GM23338 (cell line): ENCODE results near the gene GCM1. TPM values are rescaled to one million over a fixed set of nuclear protein-coding genes. Genes with fewer than 3 reads are reported as not detected.

Experiments used
- ATAC-seq: fragments of 200-7000 bp; cut with Tn5 transposase; 3 replicates; pipeline ENCODE4 v1.9.1; 2020
- DNase-seq: peaks from one replicate; pipeline ENCODE4 v3.0.0-alpha.2; 2015; ENCODE audit warnings: low spot score
- H2AFZ ChIP-seq: fragments of 200-600 bp; sonication (generic); 2 replicates; pipeline ENCODE4 v1.8.0; 2016; ENCODE audit warnings: antibody characterized with exemption, mild to moderate bottlenecking, moderate library complexity
- H3F3A ChIP-seq: fragments of 200-600 bp; sonication (generic); replicated peaks from 2 replicates; pipeline ENCODE4 v1.8.0; 2017; ENCODE audit warnings: antibody characterized with exemption, mixed run types, low read depth
- H3K27ac ChIP-seq: fragments of 200-600 bp; sonication (generic); 2 replicates; pipeline ENCODE4 v1.6.1; 2016; ENCODE audit warnings: low read depth
- H3K27me3 ChIP-seq: fragments of 200-600 bp; sonication (generic); 2 replicates; pipeline ENCODE4 v1.8.0; 2016; ENCODE audit warnings: mild to moderate bottlenecking, mixed run types, moderate library complexity; ENCODE audit not compliant: insufficient read depth
- H3K36me3 ChIP-seq: fragments of 200-600 bp; sonication (generic); 2 replicates; pipeline ENCODE4 v1.8.0; 2016; ENCODE audit warnings: mild to moderate bottlenecking; ENCODE audit not compliant: insufficient read depth
- H3K4me1 ChIP-seq: fragments of 200-600 bp; sonication (generic); 2 replicates; pipeline ENCODE4 v1.8.0; 2016; ENCODE audit warnings: mild to moderate bottlenecking, moderate library complexity; ENCODE audit not compliant: insufficient read depth
- H3K4me2 ChIP-seq: fragments of 200-600 bp; sonication (generic); 2 replicates; pipeline ENCODE4 v1.7.1; 2017; ENCODE audit warnings: mixed run types
- H3K4me3 ChIP-seq: fragments of 200-600 bp; sonication (generic); 2 replicates; pipeline ENCODE4 v1.6.1; 2016; ENCODE audit warnings: mixed run types
- H3K79me2 ChIP-seq: fragments of 200-600 bp; sonication (generic); replicated peaks from 2 replicates; pipeline ENCODE4 v1.8.0; 2017; ENCODE audit warnings: mild to moderate bottlenecking; ENCODE audit not compliant: insufficient read depth
- H3K9me2 ChIP-seq: fragments of 200-600 bp; sonication (generic); 2 replicates; pipeline ENCODE4 v1.8.0; 2017; ENCODE audit not compliant: insufficient read depth
- H4K20me1 ChIP-seq: fragments of 200-600 bp; sonication (generic); replicated peaks from 2 replicates; pipeline ENCODE4 v1.8.0; 2017; ENCODE audit warnings: mild to moderate bottlenecking; ENCODE audit not compliant: insufficient read depth
- H3K27ac Mint-ChIP-seq: 2 replicates; pipeline ENCODE4 v1.8.0; 2020; ENCODE audit warnings: inconsistent platforms, mild to moderate bottlenecking, moderate library complexity, mixed read lengths
- H3K27me3 Mint-ChIP-seq: 3 replicates; pipeline ENCODE4 v1.8.0; 2022; ENCODE audit warnings: low read depth, mild to moderate bottlenecking, moderate library complexity, mixed read lengths, inconsistent platforms; ENCODE audit not compliant: insufficient read depth, poor library complexity
- H3K36me3 Mint-ChIP-seq: 3 replicates; pipeline ENCODE4 v1.8.0; 2021; ENCODE audit warnings: low read depth, mild to moderate bottlenecking, inconsistent platforms, moderate library complexity, mixed read lengths
- H3K4me1 Mint-ChIP-seq: 3 replicates; pipeline ENCODE4 v1.8.0; 2020; ENCODE audit warnings: mild to moderate bottlenecking, inconsistent platforms, mixed read lengths
- H3K4me3 Mint-ChIP-seq: 3 replicates; pipeline ENCODE4 v1.8.0; 2021; ENCODE audit warnings: moderate library complexity, mild to moderate bottlenecking, inconsistent platforms, mixed read lengths
- H3K9me3 Mint-ChIP-seq: 3 replicates; pipeline ENCODE4 v1.8.0; 2020; ENCODE audit warnings: moderate library complexity, mild to moderate bottlenecking, inconsistent platforms, mixed read lengths
- CREB1 ChIP-seq: fragments of 250-450 bp; sonication (Bioruptor Pico); IDR thresholded peaks from 2 replicates; pipeline ENCODE4 v1.5.0; 2020; ENCODE audit warnings: low read depth, mild to moderate bottlenecking, moderate library complexity
- CTCF ChIP-seq, 2 experiments: fragments of 200-600 bp in 1 of 2; sonication (generic) in 1 of 2; conservative IDR thresholded peaks; 2 replicates each; pipeline versions ENCODE4 v1.5.1 to v1.6.1; 2016 to 2017; ENCODE audit warnings: antibody characterized with exemption in 2 of 2, low read depth in 2 of 2, mild to moderate bottlenecking in 2 of 2, moderate library complexity in 1 of 2
- ETS1 ChIP-seq: IDR thresholded peaks from 2 replicates; pipeline ENCODE4 v1.6.1; 2016; ENCODE audit warnings: antibody characterized with exemption
- EZH2 ChIP-seq: fragments of 200-600 bp; sonication (generic); IDR thresholded peaks from one replicate; pipeline ENCODE4 v1.8.0; 2017; ENCODE audit warnings: antibody characterized with exemption, mild to moderate bottlenecking, low read depth; ENCODE audit not compliant: unreplicated experiment
- EZH2phosphoT487 ChIP-seq: fragments of 200-600 bp; sonication (generic); IDR thresholded peaks from one replicate; pipeline ENCODE4 v1.8.1; 2018; ENCODE audit warnings: antibody characterized with exemption; ENCODE audit not compliant: unreplicated experiment
- JUNB ChIP-seq: IDR thresholded peaks from one replicate; pipeline ENCODE4 v1.6.1; 2016; ENCODE audit warnings: antibody characterized with exemption; ENCODE audit not compliant: unreplicated experiment
- NANOG ChIP-seq: IDR thresholded peaks from 2 replicates; pipeline ENCODE4 v1.6.1; 2016; ENCODE audit warnings: antibody characterized with exemption, borderline replicate concordance
- POLR2AphosphoS5 ChIP-seq: IDR thresholded peaks from 2 replicates; pipeline ENCODE4 v1.6.1; 2016; ENCODE audit warnings: antibody characterized with exemption, low read depth
- REST ChIP-seq: IDR thresholded peaks from one replicate; pipeline ENCODE4 v1.6.1; 2018; ENCODE audit warnings: antibody characterized with exemption; ENCODE audit not compliant: unreplicated experiment
- STAT1 ChIP-seq: IDR thresholded peaks from one replicate; pipeline ENCODE4 v1.6.1; 2016; ENCODE audit warnings: antibody characterized with exemption; ENCODE audit not compliant: unreplicated experiment
- ZNF114 ChIP-seq: fragments of 250-450 bp; sonication (Bioruptor Pico); IDR thresholded peaks from 2 replicates; pipeline ENCODE4 v1.5.0; 2020; ENCODE audit warnings: mild to moderate bottlenecking, moderate library complexity
- ZNF331 ChIP-seq: fragments of 250-450 bp; sonication (Bioruptor Pico); IDR thresholded peaks from 2 replicates; pipeline ENCODE4 v1.5.0; 2020; ENCODE audit warnings: low read depth, mild to moderate bottlenecking, moderate library complexity
- ZNF462 ChIP-seq: fragments of 250-450 bp; sonication (Bioruptor Pico); IDR thresholded peaks from 2 replicates; pipeline ENCODE4 v1.5.0; 2020; ENCODE audit warnings: mild to moderate bottlenecking, moderate library complexity
- polyA plus RNA-seq: library from polyadenylated mRNA; unstranded; fragments of >200 nt; fragmentation: Nextera tagmentation; extraction: Ambion mirVana; gene quantifications from 2 replicates; pipeline ENCODE4 v1.2.1, GENCODE V29; 2016
- total RNA-seq: library from RNA; depleted of rRNA; stranded (reverse); fragments of >200 nt; shearing (Covaris generic); gene quantifications from 2 replicates; pipeline ENCODE4 v1.2.3, GENCODE V29; 2014

GCM1 gene
- total and polyA plus RNA-seq, 2 experiments from 2014 or later = not detected

GRCh38 chr6:53136000-53136609 lies 12.5 kb downstream of the GCM1 start:
- H3K9me3 Mint-ChIP-seq = no peaks in the 10 kb centered on the region
- peaks cover 4% of the 10 kb centered on the region for H3K27me3 Mint-ChIP-seq
- H3K36me3 Mint-ChIP-seq = no peaks in the 10 kb centered on the region
- no peak overlapping the region for H2AFZ ChIP-seq
- no peaks in the 10 kb centered on the region for H3K79me2 ChIP-seq
- no peaks in the 10 kb centered on the region for H3K27me3 ChIP-seq
- no peak overlapping the region for H3K27ac ChIP-seq
- H4K20me1 ChIP-seq = no peaks in the 10 kb centered on the region
- H3K27ac Mint-ChIP-seq = no peak overlapping the region
- H3K36me3 ChIP-seq = no peaks in the 10 kb centered on the region
- no peaks in the 10 kb centered on the region for H3K9me2 ChIP-seq
- H3K4me3 ChIP-seq = no peak overlapping the region
- DNase-seq (no peak), ATAC-seq (no peak)
- H3F3A ChIP-seq = no peaks in the 10 kb centered on the region
- no peak for TF ChIP-seq REST
- no peak for TF ChIP-seq ZNF114 (CRISPR knock-in tag)
- TF ChIP-seq NANOG = no peak
- TF ChIP-seq EZH2phosphoT487 = no peak
- no peak for TF ChIP-seq STAT1
- no peak for TF ChIP-seq ETS1
- TF ChIP-seq ZNF462 (CRISPR knock-in tag) = no peak
- TF ChIP-seq CTCF (conservative IDR thresholded peaks at IDR 0.05; ENCODE audit: low read depth in 2 of 2) = no peak
- no peak for TF ChIP-seq CREB1 (CRISPR knock-in tag)
- no peak for TF ChIP-seq JUNB
- no peak for TF ChIP-seq ZNF331 (CRISPR knock-in tag)
- no peak for TF ChIP-seq EZH2
- no peak for TF ChIP-seq POLR2AphosphoS5
- H3K4me2 ChIP-seq = no peak overlapping the region
- no peaks in the 10 kb centered on the region for H3K4me1 Mint-ChIP-seq
- H3K4me3 Mint-ChIP-seq = no peak overlapping the region
- H3K4me1 ChIP-seq = no peaks in the 10 kb centered on the region
